ENCODE results near the gene MBOAT7.

- TF ChIP-seq CTCF (IDR thresholded peaks at IDR 0.05) = no peak
- TF ChIP-seq POLR2A (IDR thresholded peaks at IDR 0.05) = no peak
Measured at GRCh38 chr19:54209811-54210494, 20.6 kb upstream of the MBOAT7 start.
